IMR-90 (cell line): ENCODE measurements around the gene PLVAP. TPM values are rescaled to one million over a fixed set of nuclear protein-coding genes. Genes with fewer than 3 reads are reported as not detected.

Source experiments
- ATAC-seq: fragments of 200-7000 bp; cut with Tn5 transposase; 2 replicates; pipeline ENCODE4 v1.9.1; 2020; ENCODE audit warnings: low read depth, mild to moderate bottlenecking, moderate library complexity
- BruUV-seq: library from RNA; stranded (reverse); fragments of 400-500 nt; replicated peaks from 2 replicates; lab custom pipeline; 2021; lab: Mats Ljungman, UMichigan
- CTCF ChIA-PET: fragments of 300-600 bp; formaldehyde crosslinking; extraction: SDS; loops from one replicate; lab custom pipeline; 2021; ENCODE audit warnings: antibody characterized with exemption; lab: Yijun Ruan, JAX
- POLR2A ChIA-PET: fragments of 300-600 bp; sonication (Branson Sonifier 250); formaldehyde crosslinking; loops from one replicate; lab custom pipeline; 2022; ENCODE audit warnings: antibody characterized with exemption; ENCODE audit not compliant: unreplicated experiment; lab: Charles Lee
- DNase-seq: peaks from one replicate; pipeline ENCODE4 v3.0.0; 2013
- H2AFZ ChIP-seq: replicated peaks from 2 replicates; pipeline ENCODE3; 2013; ENCODE audit warnings: low read length, mild to moderate bottlenecking; ENCODE audit not compliant: poor library complexity
- H2AK5ac ChIP-seq: 2 replicates; pipeline ENCODE4 v1.6.1; 2013; ENCODE audit warnings: low read depth, low read length, inconsistent platforms
- H2AK9ac ChIP-seq: replicated peaks from 2 replicates; pipeline ENCODE3; 2013; ENCODE audit warnings: mild to moderate bottlenecking, low read depth, low read length, moderate library complexity; ENCODE audit not compliant: poor library complexity
- H2BK120ac ChIP-seq: 2 replicates; pipeline ENCODE4 v1.6.1; 2013; ENCODE audit warnings: low read depth, low read length, inconsistent platforms
- H2BK15ac ChIP-seq: 3 replicates; pipeline ENCODE4 v1.6.1; 2013; ENCODE audit warnings: low read depth, low read length, inconsistent platforms
- H2BK20ac ChIP-seq: 2 replicates; pipeline ENCODE4 v1.6.1; 2013; ENCODE audit warnings: low read depth, mild to moderate bottlenecking, inconsistent platforms, low read length, moderate library complexity
- H2BK5ac ChIP-seq: 2 replicates; pipeline ENCODE4 v1.6.1; 2013; ENCODE audit warnings: mild to moderate bottlenecking, low read depth, low read length, inconsistent platforms; ENCODE audit not compliant: poor library complexity, severe bottlenecking
- H3K14ac ChIP-seq: replicated peaks from 2 replicates; pipeline ENCODE4 v1.6.1; 2013; ENCODE audit warnings: low read depth, low read length, inconsistent platforms
- H3K18ac ChIP-seq: 2 replicates; pipeline ENCODE4 v1.6.1; 2013; ENCODE audit warnings: low read depth, low read length, control low read depth
- H3K23ac ChIP-seq: 2 replicates; pipeline ENCODE4 v1.6.1; 2013; ENCODE audit warnings: low read depth, low read length, inconsistent platforms
- H3K27ac ChIP-seq: 2 replicates; pipeline ENCODE4 v1.5.1; 2013; ENCODE audit warnings: mild to moderate bottlenecking, control low read depth, low read length; ENCODE audit not compliant: insufficient read depth
- H3K27me3 ChIP-seq: 2 replicates; pipeline ENCODE4 v1.6.1; 2013; ENCODE audit warnings: low read length; ENCODE audit not compliant: control insufficient read depth, insufficient read depth
- H3K36me3 ChIP-seq: 2 replicates; pipeline ENCODE4 v1.6.1; 2013; ENCODE audit warnings: low read length, mixed read lengths; ENCODE audit not compliant: control insufficient read depth, insufficient read depth
- H3K4ac ChIP-seq: 2 replicates; pipeline ENCODE4 v1.6.1; 2013; ENCODE audit warnings: low read depth, low read length, inconsistent platforms
- H3K4me1 ChIP-seq: 2 replicates; pipeline ENCODE4 v1.6.1; 2013; ENCODE audit warnings: low read length, mixed read lengths; ENCODE audit not compliant: control insufficient read depth, insufficient read depth
- H3K4me2 ChIP-seq: 2 replicates; pipeline ENCODE4 v1.6.1; 2013; ENCODE audit warnings: low read depth, mild to moderate bottlenecking, control low read depth, low read length, moderate library complexity
- H3K4me3 ChIP-seq: 2 replicates; pipeline ENCODE4 v1.5.1; 2013; ENCODE audit warnings: low read depth, mild to moderate bottlenecking, control low read depth, low read length, moderate library complexity; ENCODE audit not compliant: insufficient read depth
- H3K56ac ChIP-seq: 2 replicates; pipeline ENCODE4 v1.6.1; 2013; ENCODE audit warnings: low read length, inconsistent platforms; ENCODE audit not compliant: insufficient read depth; ENCODE audit errors: extremely low read depth
- H3K79me1 ChIP-seq, 2 experiments: 2 replicates each; pipeline ENCODE4 v1.6.1; 2013; ENCODE audit warnings: low read length in 2 of 2, inconsistent platforms in 1 of 2, low read depth in 1 of 2
- H3K9ac ChIP-seq: 2 replicates; pipeline ENCODE4 v1.6.1; 2013; ENCODE audit warnings: low read depth, low read length, control low read depth
- H3K9me1 ChIP-seq: 2 replicates; pipeline ENCODE4 v1.6.1; 2013; ENCODE audit warnings: low read length, inconsistent platforms; ENCODE audit not compliant: insufficient read depth
- H3K9me3 ChIP-seq: 2 replicates; pipeline ENCODE4 v1.6.1; 2013; ENCODE audit warnings: low read length; ENCODE audit not compliant: control insufficient read depth, insufficient read depth
- H4K20me1 ChIP-seq: 2 replicates; pipeline ENCODE4 v1.6.1; 2013; ENCODE audit warnings: low read length, inconsistent platforms; ENCODE audit not compliant: insufficient read depth
- H4K5ac ChIP-seq: 2 replicates; pipeline ENCODE4 v1.6.1; 2013; ENCODE audit warnings: mild to moderate bottlenecking, low read depth, low read length, control low read depth
- H4K8ac ChIP-seq, 2 experiments: 2 replicates each; pipeline ENCODE4 v1.6.1; 2013; ENCODE audit warnings: low read depth in 2 of 2, low read length in 2 of 2, control low read depth in 1 of 2, inconsistent platforms in 1 of 2
- H4K91ac ChIP-seq: 2 replicates; pipeline ENCODE4 v1.6.1; 2013; ENCODE audit warnings: low read depth, low read length, inconsistent platforms; ENCODE audit not compliant: insufficient read depth
- BHLHE40 ChIP-seq: fragments of 150-350 bp; IDR thresholded peaks from 2 replicates; pipeline ENCODE4 v1.6.1; 2016; ENCODE audit warnings: mild to moderate bottlenecking, low read depth, low read length
- CEBPB ChIP-seq: IDR thresholded peaks from 2 replicates; pipeline ENCODE4 v1.6.1; 2012; ENCODE audit warnings: low read depth, low read length, improper control_type of control experiment
- CHD1 ChIP-seq: IDR thresholded peaks from 2 replicates; pipeline ENCODE4 v1.6.1; 2012; ENCODE audit warnings: low read depth, low read length, improper control_type of control experiment
- CTCF ChIP-seq: conservative IDR thresholded peaks from 2 replicates; pipeline ENCODE4 v1.5.1; 2012; ENCODE audit warnings: mild to moderate bottlenecking, low read depth, low read length, improper control_type of control experiment
- ELK1 ChIP-seq: fragments of 150-350 bp; IDR thresholded peaks from 2 replicates; pipeline ENCODE4 v1.6.1; 2016; ENCODE audit warnings: low read depth, mild to moderate bottlenecking, low read length, moderate library complexity, borderline replicate concordance
- FOS ChIP-seq: fragments of 150-350 bp; IDR thresholded peaks from 2 replicates; pipeline ENCODE4 v1.6.1; 2016; ENCODE audit warnings: low read depth, low read length
- MAFK ChIP-seq: IDR thresholded peaks from 2 replicates; pipeline ENCODE4 v1.6.1; 2012; ENCODE audit warnings: low read depth, low read length, improper control_type of control experiment
- MAZ ChIP-seq: IDR thresholded peaks from 2 replicates; pipeline ENCODE4 v1.6.1; 2012; ENCODE audit warnings: low read depth, mild to moderate bottlenecking, low read length, improper control_type of control experiment, moderate library complexity, borderline replicate concordance
- MXI1 ChIP-seq: IDR thresholded peaks from 2 replicates; pipeline ENCODE4 v1.6.1; 2012; ENCODE audit warnings: low read depth, mild to moderate bottlenecking, low read length, moderate library complexity, borderline replicate concordance
- NFE2L2 ChIP-seq: fragments of 150-350 bp; IDR thresholded peaks from 2 replicates; pipeline ENCODE4 v1.6.1; 2016; ENCODE audit warnings: low read depth, mild to moderate bottlenecking, low read length
- POLR2A ChIP-seq: IDR thresholded peaks from 2 replicates; pipeline ENCODE4 v1.6.1; 2012; ENCODE audit warnings: mild to moderate bottlenecking, low read depth, low read length
- RAD21 ChIP-seq: IDR thresholded peaks from 2 replicates; pipeline ENCODE4 v1.6.1; 2012; ENCODE audit warnings: low read length, improper control_type of control experiment
- RCOR1 ChIP-seq: IDR thresholded peaks from 2 replicates; pipeline ENCODE4 v1.6.1; 2012; ENCODE audit warnings: mild to moderate bottlenecking, low read length, improper control_type of control experiment; ENCODE audit not compliant: insufficient replicate concordance
- RFX5 ChIP-seq: IDR thresholded peaks from 2 replicates; pipeline ENCODE4 v1.8.0; 2012; ENCODE audit warnings: low read depth, mild to moderate bottlenecking, low read length, moderate library complexity
- SMC3 ChIP-seq: fragments of 150-350 bp; IDR thresholded peaks from 2 replicates; pipeline ENCODE4 v1.6.1; 2016; ENCODE audit warnings: low read depth, mild to moderate bottlenecking, antibody characterized with exemption, low read length, moderate library complexity
- WGBS, 2 experiments: methylation state at CpG; one replicate each; pipeline versions ENCODE4 v1.1.5 to v1.1.7; 2013; ENCODE audit warnings: missing lambda C conversion rate in 2 of 2; ENCODE audit not compliant: insufficient read length in 1 of 2; ENCODE audit errors: extremely low coverage in 2 of 2; 5-methylcytosine and 5-hydroxymethylcytosine counted together
- dilution Hi-C: fragments of 300-500 bp; cut with HindIII; formaldehyde crosslinking; loops from one replicate; pipeline ENCODE4 v1.14.3; 2018; ENCODE audit warnings: low sequenced_read_pairs; ENCODE audit not compliant: unreplicated experiment
- in situ Hi-C: fragments of 300-500 bp; cut with MboI; formaldehyde crosslinking; loops from 3 replicates; pipeline ENCODE4 v1.14.3; 2019; ENCODE audit warnings: low sequenced_read_pairs, inconsistent platforms, mixed read lengths
- intact Hi-C: fragments of 100-400 bp; cut with micrococcal nuclease; formaldehyde crosslinking; loops from 2 replicates; pipeline ENCODE4 v1.10.0; 2022
- polyA plus RNA-seq, 3 experiments: library from polyadenylated mRNA; depleted of rRNA; stranded (reverse); fragments of >200 nt; gene quantifications; 2 replicates each; pipeline ENCODE4 v1.2.3, GENCODE V29; 2012; ENCODE audit warnings: low replicate concordance in 1 of 3
- total RNA-seq: library from RNA; depleted of rRNA; stranded (reverse); fragments of >200 nt; gene quantifications from 2 replicates; pipeline ENCODE4 v1.2.3, GENCODE V29; 2012
- TF ChIP-seq, protein P1 (sequence below): fragments of 150-350 bp; IDR thresholded peaks from 2 replicates; pipeline ENCODE4 v1.6.1; 2017; ENCODE audit warnings: mild to moderate bottlenecking, antibody characterized with exemption, low read length, low read depth

The PLVAP gene
- total and polyA plus RNA-seq, 2 of the 4 experiments (the other 2 are of a cell fraction), result not detected

GRCh38 chr19:17314007-17314593 lies 63.0 kb downstream of the PLVAP start:
- H3K23ac ChIP-seq, result no peak overlapping the region
- H2AK9ac ChIP-seq, result peak overlapping the region; percentile 25
- H4K91ac ChIP-seq, result no peak overlapping the region
- peaks cover 37% of the 10 kb centered on the region for H3K36me3 ChIP-seq
- intact Hi-C loops (no loop called here), dilution Hi-C loops (no loop called here), in situ Hi-C loops (no loop called here)
- no peak overlapping the region for H2BK15ac ChIP-seq
- no peak overlapping the region for H3K4me2 ChIP-seq
- no peaks in the 10 kb centered on the region for H3K27me3 ChIP-seq
- no peak overlapping the region for H3K14ac ChIP-seq
- no peaks in the 10 kb centered on the region for H3K9me3 ChIP-seq
- H3K18ac ChIP-seq, result no peak overlapping the region
- TF ChIP-seq RCOR1 (no peak), MAFK (no peak), CTCF (no peak), CEBPB (no peak), NFE2L2 (no peak), MXI1 (no peak), RAD21 (no peak), SMC3 (no peak), ELK1 (no peak), MAZ (no peak), RFX5 (no peak), CHD1 (no peak), BHLHE40 (no peak), FOS (no peak), POLR2A (no peak)
- TF ChIP-seq, protein P1, sequence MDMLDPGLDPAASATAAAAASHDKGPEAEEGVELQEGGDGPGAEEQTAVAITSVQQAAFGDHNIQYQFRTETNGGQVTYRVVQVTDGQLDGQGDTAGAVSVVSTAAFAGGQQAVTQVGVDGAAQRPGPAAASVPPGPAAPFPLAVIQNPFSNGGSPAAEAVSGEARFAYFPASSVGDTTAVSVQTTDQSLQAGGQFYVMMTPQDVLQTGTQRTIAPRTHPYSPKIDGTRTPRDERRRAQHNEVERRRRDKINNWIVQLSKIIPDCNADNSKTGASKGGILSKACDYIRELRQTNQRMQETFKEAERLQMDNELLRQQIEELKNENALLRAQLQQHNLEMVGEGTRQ, result no peak
- ChIA-PET POLR2A (no interaction called here), CTCF (no interaction called here)
- no peak overlapping the region for H2BK20ac ChIP-seq
- H3K56ac ChIP-seq, result no peak overlapping the region
- no peak overlapping the region for H2AFZ ChIP-seq
- H2AK5ac ChIP-seq, result no peak overlapping the region
- no peak overlapping the region for H4K5ac ChIP-seq
- H2BK120ac ChIP-seq, result no peak overlapping the region
- no peak overlapping the region for H3K4ac ChIP-seq
- H3K79me1 ChIP-seq, result peaks cover 29 to 64% of the 10 kb centered on the region in 2 experiments
- H4K8ac ChIP-seq, result no peak overlapping the region
- no peak overlapping the region for H3K27ac ChIP-seq
- H3K9ac ChIP-seq, result no peak overlapping the region
- 91% methylated on average over 12 of the region's 19 CpGs; no CpG with 5 or more reads in 1 of the 2 experiments for WGBS, 2 experiments
- H3K4me3 ChIP-seq, result no peak overlapping the region
- no peak overlapping the region for H2BK5ac ChIP-seq
- peaks cover 12% of the 10 kb centered on the region for H3K9me1 ChIP-seq
- H3K4me1 ChIP-seq, result peaks cover 12% of the 10 kb centered on the region
- no peak for DNase-seq
- H4K20me1 ChIP-seq, result peaks cover 29% of the 10 kb centered on the region
- no TSS peak for BruUV-seq
- ATAC-seq, result no peak
